Measurements from ENCODE around the gene GMEB2.
"Not testable (repeated sequence)": the region's sequence is repeated elsewhere in the genome, so short reads cannot be mapped to it uniquely, and the experiment has no call there.

The GMEB2 gene

DNA sequence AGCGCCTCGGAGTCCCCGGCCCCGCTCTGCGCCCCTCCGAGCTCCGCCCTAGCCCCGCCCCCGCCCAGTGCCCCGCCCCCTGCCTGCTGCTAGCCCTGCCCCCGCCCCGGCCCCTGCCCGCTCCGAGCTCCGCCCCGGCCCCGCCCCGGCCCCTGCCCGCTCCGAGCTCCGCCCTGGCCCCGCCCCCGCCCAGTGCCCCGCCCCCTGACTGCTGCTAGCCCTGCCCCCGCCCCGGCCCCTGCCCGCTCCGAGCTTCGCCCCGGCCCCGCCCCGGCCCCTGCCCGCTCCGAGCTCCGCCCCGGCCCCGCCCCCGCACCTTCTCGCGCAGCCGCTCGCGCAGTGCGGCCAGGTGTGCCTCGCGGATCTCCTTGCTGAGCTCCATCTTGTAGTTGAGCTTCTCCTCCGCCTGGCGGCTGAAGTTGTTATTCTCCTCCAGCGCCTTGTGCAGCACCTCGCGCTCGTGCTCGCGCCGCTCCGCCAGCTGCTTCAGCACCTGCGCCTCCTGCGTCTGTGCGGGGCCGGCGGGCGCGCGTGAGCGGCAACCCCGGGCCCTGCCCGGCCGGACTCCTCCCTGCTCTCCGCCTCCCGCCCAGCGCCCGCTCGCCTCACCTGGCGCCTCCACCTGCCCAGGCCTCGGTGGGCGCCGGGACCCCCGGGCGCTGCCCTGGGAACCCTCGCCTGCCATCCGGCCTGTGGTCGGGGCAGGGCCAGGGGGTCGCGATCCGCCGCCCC lies 15.1 kb upstream of the GMEB2 start:
- peak overlapping the region; percentile 54 for H3K4me3 ChIP-seq (replicated peaks; ENCODE audit: low read depth, low read length)
- TF ChIP-seq, protein P1, sequence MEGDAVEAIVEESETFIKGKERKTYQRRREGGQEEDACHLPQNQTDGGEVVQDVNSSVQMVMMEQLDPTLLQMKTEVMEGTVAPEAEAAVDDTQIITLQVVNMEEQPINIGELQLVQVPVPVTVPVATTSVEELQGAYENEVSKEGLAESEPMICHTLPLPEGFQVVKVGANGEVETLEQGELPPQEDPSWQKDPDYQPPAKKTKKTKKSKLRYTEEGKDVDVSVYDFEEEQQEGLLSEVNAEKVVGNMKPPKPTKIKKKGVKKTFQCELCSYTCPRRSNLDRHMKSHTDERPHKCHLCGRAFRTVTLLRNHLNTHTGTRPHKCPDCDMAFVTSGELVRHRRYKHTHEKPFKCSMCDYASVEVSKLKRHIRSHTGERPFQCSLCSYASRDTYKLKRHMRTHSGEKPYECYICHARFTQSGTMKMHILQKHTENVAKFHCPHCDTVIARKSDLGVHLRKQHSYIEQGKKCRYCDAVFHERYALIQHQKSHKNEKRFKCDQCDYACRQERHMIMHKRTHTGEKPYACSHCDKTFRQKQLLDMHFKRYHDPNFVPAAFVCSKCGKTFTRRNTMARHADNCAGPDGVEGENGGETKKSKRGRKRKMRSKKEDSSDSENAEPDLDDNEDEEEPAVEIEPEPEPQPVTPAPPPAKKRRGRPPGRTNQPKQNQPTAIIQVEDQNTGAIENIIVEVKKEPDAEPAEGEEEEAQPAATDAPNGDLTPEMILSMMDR (IDR thresholded peaks at IDR 0.05; ENCODE audit: low read length, missing control alignments): no peak
- peak; percentile 80 for DNase-seq (ENCODE audit: low read depth)

DNA sequence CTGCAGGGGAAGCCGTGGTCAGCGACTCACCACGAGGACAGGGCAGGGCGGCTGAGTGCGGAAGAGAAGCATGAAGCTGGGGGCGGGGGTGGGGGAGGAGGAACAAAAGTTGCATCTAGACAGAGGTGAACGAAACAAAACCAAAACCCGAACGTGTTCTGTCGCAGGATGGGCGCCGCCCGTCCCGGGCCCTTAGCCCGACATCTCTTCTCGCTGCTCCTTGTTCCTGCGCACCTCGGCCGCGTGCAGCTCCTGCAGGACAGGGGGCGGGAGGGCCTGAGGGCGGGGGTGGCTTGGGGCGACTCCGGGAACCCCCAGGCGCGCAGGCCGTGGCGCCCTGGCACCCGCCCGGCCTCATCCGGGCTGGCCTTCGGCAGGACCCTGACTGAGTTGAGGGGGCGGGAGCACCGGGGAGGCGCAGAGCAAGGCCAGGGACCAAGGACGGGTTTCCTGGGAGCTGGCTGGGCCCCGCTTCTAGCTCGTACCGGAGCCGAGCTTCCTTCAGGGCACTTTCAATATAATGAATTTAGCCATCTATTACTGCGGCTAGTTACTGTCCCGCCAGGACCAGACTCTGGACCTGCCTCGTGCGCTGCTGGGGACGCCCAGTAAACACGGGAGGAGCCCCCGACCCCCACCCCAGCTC lies 14.4 kb upstream of the GMEB2 start:
- DNase-seq (ENCODE audit: low read depth): no peak
- peak overlapping the region; percentile 54 for H3K4me3 ChIP-seq (replicated peaks; ENCODE audit: low read depth, low read length)
- TF ChIP-seq, protein P1 (IDR thresholded peaks at IDR 0.05; ENCODE audit: low read length, missing control alignments): no peak

DNA sequence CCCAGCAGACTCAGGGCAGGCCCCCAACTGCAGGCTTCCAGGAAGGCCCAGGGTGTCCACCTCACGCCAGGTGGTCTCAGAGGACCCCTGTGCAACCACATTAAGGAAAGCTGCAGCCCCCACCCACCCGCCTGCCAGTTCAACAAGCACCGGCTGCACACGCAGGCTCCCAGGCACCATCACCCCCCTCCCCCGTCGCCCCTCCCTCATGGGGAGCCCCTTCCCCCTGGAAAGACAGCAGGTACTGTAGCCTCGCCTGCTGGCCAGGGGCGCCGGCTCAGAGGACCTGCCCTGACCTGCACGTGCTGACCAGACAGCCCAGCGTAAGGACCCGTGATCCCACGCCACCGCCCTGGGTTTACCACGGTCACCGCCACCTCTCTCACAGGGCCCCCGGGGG lies 13.8 kb upstream of the GMEB2 start:
- H3K4me3 ChIP-seq (replicated peaks; ENCODE audit: low read depth, low read length); DNase-seq (ENCODE audit: low read depth): not testable (repeated sequence)

DNA sequence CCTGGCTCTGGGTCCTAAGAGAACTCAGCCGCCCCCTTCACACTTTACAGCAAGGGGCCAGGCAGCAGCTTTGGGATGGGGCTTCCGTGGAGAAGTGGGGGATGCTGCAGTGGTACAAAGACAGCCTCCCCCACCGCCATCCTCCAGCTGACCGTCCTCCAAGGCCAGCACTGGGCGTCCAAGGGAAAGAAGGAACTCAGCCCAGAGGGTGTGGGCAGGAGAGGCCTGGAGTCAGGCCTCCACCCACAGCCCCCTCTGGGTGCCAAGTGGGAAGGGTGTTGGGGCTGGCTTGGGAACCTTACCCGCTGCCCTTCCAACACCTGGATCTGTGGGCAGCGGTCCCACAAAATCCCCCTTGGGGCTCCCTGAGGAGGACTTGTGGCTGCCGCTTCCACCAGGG lies 13.2 kb upstream of the GMEB2 start:
- no peak overlapping the region for H3K4me3 ChIP-seq (replicated peaks; ENCODE audit: low read depth, low read length)
- TF ChIP-seq, protein P1 (IDR thresholded peaks at IDR 0.05; ENCODE audit: low read length, missing control alignments): no peak
- DNase-seq (ENCODE audit: low read depth): no peak

DNA sequence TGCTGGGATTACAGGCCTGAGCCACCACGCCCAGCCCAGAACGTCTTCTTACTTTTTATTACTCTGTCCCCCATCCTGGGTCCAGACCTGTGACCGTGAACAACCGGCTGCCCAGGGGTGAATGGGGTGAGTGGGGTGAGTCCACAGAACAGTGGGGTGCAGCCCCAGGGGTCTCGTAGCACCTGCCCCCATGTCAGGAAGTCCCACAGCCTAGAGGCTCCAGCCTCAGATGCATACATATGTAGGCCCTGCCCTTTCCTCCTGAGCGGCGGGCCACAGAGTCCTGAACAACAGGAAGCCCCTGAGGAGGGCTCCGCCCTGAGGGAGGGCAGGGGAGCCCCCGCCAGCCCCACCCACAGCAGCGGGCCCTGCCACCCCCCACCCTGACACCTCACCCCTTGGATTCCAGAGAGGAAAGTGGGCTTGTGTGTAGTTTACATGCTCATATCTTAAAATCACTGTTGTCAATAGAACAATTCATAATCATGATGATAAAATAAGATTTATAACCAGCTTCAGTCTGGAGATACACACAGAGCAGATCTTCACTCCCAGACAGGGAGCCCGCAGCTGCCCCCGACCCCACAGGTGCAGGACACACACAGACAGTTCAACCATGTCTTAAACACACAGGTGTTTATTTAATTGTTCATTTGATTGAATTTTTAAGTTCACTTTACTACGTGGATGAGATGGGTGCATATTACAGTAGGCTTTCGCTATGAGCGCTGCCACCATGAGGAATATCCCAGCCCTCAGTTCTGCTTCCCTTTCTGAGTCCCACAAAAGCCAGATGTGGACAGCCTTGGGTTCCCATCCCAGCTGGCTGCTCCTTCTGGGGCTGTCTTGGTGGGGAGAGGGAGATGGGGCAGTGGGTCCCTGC lies 12.4 kb upstream of the GMEB2 start:
- DNase-seq (ENCODE audit: low read depth): no peak
- TF ChIP-seq, protein P1 (IDR thresholded peaks at IDR 0.05; ENCODE audit: low read length, missing control alignments): no peak
- no peak overlapping the region for H3K4me3 ChIP-seq (replicated peaks; ENCODE audit: low read depth, low read length)

DNA sequence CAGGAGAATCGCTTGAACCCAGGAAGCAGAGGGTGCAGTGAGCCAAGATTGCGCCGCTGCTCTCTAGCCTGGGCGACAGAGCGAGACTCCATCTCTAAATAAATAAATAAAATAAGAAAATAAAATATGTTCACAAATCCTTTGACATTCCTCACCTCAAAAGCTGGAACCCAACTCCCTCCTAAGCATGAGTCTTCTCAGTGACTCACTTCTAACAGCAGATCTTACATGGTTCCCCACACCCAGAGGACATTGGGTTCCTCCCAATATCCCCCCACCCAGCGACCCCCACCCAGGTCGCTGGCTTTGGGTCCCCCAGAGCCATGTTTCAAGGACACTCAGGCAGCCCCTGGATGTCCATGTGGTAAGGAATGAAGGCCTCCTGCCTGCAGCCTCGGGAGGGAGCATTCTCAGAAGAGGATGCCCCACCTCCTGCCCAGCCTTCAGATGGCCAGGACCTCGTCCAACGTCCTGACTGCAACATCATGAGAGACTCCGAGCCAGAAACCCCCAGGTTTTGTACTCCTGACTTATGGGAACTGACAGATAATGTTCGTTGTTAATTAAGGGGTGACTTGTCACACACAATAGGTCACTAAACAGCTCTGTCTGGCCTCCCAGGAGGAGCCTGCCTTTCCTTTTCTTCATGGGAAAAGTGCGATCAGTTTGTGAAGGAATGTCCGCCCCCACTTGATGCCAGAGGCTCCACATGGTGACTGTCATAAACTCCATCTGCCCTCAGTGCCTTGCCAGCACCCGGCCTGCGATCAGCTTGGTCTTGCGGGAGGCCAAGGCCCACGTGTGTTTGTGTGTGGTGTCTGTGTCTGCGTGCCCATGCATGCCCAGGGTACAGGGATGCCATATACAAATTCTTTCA lies 10.1 kb upstream of the GMEB2 start:
- DNase-seq (ENCODE audit: low read depth): no peak
- H3K4me3 ChIP-seq (replicated peaks; ENCODE audit: low read depth, low read length): no peak overlapping the region
- TF ChIP-seq, protein P1 (IDR thresholded peaks at IDR 0.05; ENCODE audit: low read length, missing control alignments): no peak

Data from fibroblast of pulmonary artery (primary cell).